ENCODE measurements around the gene CLPTM1L.

Gene CLPTM1L

DNA sequence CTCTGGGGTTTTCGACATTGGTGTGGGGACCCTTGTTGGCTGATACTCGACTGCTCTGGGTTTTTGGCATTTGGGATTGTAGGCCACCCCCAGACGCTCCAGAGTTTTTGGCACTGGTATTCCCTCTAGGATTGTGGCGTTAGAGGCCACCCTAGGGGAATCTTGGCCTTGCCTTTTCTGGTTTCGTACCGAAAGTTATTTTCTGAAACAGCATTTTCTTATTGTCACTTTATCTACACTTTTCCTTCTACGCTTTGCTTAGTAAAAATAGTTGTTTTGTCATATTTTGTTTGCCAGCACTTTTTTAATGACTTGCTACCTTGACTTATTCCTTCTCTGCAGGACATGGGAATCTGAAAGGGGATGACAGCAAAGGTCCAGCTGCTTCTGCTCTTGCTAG lies 25.1 kb upstream of the CLPTM1L start (continued):
- TF ChIP-seq REST (tag by site-specific recombination; IDR thresholded peaks at IDR 0.05) (no peak), ZBTB7A (tag by site-specific recombination; IDR thresholded peaks at IDR 0.05; ENCODE audit: low read depth) (no peak), ZNF600 (tag by site-specific recombination; IDR thresholded peaks at IDR 0.05) (no peak), ZNF596 (tag by site-specific recombination; IDR thresholded peaks at IDR 0.05) (no peak), ZNF514 (tag by site-specific recombination; IDR thresholded peaks at IDR 0.05) (no peak)

DNA sequence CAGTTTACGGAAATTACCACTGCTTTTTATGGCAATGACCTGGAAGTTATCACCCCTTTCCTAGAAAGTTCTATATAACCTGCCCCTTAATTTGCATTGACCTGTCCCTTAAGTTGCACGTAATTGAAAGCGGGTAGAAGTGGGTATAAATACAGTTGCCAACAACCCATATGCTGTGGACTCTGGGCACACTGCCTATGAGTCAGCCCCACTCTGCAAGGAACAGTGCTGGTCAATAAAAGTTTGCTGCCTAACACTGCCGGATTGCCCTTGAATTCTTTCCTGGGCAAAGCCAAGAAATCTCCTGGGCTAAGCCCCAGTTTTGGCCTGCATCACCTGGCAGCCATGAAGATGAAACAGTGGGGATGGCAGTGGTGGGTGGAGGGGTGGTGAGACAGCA lies 23.9 kb upstream of the CLPTM1L start:
- H3K4me1 ChIP-seq (ENCODE audit: control insufficient read depth, insufficient read depth, low read length), result no peaks in the 10 kb centered on the region
- no peaks in the 10 kb centered on the region for H3K36me3 ChIP-seq (ENCODE audit: control insufficient read depth in 2 of 2, insufficient read depth in 1 of 2, low read length in 2 of 2)
- H3K27ac ChIP-seq (ENCODE audit: extremely low read depth, low read depth, low read length), result no peak overlapping the region
- TF ChIP-seq ZBTB7A (tag by site-specific recombination; IDR thresholded peaks at IDR 0.05; ENCODE audit: low read depth) (no peak), ZEB2 (tag by site-specific recombination; IDR thresholded peaks at IDR 0.05) (no peak), REST (tag by site-specific recombination; IDR thresholded peaks at IDR 0.05) (no peak), ZNF501 (tag by site-specific recombination; IDR thresholded peaks at IDR 0.05) (no peak), ZNF211 (tag by site-specific recombination; IDR thresholded peaks at IDR 0.05; ENCODE audit: low read depth) (no peak), KLF8 (tag by site-specific recombination; IDR thresholded peaks at IDR 0.05) (no peak), ZSCAN5A (tag by site-specific recombination; IDR thresholded peaks at IDR 0.05) (no peak), ZNF473 (tag by site-specific recombination; IDR thresholded peaks at IDR 0.05) (no peak)
- TF ChIP-seq, protein P1, sequence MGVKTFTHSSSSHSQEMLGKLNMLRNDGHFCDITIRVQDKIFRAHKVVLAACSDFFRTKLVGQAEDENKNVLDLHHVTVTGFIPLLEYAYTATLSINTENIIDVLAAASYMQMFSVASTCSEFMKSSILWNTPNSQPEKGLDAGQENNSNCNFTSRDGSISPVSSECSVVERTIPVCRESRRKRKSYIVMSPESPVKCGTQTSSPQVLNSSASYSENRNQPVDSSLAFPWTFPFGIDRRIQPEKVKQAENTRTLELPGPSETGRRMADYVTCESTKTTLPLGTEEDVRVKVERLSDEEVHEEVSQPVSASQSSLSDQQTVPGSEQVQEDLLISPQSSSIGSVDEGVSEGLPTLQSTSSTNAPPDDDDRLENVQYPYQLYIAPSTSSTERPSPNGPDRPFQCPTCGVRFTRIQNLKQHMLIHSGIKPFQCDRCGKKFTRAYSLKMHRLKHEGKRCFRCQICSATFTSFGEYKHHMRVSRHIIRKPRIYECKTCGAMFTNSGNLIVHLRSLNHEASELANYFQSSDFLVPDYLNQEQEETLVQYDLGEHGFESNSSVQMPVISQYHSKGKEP (tag by site-specific recombination; IDR thresholded peaks at IDR 0.05), result no peak
- TF ChIP-seq, protein P2, sequence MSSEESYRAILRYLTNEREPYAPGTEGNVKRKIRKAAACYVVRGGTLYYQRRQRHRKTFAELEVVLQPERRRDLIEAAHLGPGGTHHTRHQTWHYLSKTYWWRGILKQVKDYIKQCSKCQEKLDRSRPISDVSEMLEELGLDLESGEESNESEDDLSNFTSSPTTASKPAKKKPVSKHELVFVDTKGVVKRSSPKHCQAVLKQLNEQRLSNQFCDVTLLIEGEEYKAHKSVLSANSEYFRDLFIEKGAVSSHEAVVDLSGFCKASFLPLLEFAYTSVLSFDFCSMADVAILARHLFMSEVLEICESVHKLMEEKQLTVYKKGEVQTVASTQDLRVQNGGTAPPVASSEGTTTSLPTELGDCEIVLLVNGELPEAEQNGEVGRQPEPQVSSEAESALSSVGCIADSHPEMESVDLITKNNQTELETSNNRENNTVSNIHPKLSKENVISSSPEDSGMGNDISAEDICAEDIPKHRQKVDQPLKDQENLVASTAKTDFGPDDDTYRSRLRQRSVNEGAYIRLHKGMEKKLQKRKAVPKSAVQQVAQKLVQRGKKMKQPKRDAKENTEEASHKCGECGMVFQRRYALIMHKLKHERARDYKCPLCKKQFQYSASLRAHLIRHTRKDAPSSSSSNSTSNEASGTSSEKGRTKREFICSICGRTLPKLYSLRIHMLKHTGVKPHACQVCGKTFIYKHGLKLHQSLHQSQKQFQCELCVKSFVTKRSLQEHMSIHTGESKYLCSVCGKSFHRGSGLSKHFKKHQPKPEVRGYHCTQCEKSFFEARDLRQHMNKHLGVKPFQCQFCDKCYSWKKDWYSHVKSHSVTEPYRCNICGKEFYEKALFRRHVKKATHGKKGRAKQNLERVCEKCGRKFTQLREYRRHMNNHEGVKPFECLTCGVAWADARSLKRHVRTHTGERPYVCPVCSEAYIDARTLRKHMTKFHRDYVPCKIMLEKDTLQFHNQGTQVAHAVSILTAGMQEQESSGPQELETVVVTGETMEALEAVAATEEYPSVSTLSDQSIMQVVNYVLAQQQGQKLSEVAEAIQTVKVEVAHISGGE (tag by site-specific recombination; conservative IDR thresholded peaks at IDR 0.05; ENCODE audit: low read depth), result no peak
- TF ChIP-seq, protein P3, sequence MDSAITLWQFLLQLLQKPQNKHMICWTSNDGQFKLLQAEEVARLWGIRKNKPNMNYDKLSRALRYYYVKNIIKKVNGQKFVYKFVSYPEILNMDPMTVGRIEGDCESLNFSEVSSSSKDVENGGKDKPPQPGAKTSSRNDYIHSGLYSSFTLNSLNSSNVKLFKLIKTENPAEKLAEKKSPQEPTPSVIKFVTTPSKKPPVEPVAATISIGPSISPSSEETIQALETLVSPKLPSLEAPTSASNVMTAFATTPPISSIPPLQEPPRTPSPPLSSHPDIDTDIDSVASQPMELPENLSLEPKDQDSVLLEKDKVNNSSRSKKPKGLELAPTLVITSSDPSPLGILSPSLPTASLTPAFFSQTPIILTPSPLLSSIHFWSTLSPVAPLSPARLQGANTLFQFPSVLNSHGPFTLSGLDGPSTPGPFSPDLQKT (IDR thresholded peaks at IDR 0.05; ENCODE audit: borderline replicate concordance, low read depth, low read length), result no peak
- TF ChIP-seq, protein P4, sequence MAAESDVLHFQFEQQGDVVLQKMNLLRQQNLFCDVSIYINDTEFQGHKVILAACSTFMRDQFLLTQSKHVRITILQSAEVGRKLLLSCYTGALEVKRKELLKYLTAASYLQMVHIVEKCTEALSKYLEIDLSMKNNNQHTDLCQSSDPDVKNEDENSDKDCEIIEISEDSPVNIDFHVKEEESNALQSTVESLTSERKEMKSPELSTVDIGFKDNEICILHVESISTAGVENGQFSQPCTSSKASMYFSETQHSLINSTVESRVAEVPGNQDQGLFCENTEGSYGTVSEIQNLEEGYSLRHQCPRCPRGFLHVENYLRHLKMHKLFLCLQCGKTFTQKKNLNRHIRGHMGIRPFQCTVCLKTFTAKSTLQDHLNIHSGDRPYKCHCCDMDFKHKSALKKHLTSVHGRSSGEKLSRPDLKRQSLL (tag by site-specific recombination; IDR thresholded peaks at IDR 0.05), result no peak
- no peak overlapping the region for H3K4me3 ChIP-seq (ENCODE audit: low read depth, low read length)
- CTCF ChIA-PET, result no interaction called here
- H3K9me3 ChIP-seq (ENCODE audit: control insufficient read depth, insufficient read depth, low read depth, low read length), result no peaks in the 10 kb centered on the region
- POLR2A ChIA-PET, result no interaction called here

All from HEK293 (cell line).